ENCODE results near the gene POLG. TPM values are rescaled to one million over a fixed set of nuclear protein-coding genes. Genes with fewer than 3 reads are reported as not detected.

Gene POLG
- total and polyA plus RNA-seq, 2 of the 13 experiments (the other 11 are each of a cell fraction or from before 2014, with no cell fraction given), result 26.6 to 35.5 TPM

DNA sequence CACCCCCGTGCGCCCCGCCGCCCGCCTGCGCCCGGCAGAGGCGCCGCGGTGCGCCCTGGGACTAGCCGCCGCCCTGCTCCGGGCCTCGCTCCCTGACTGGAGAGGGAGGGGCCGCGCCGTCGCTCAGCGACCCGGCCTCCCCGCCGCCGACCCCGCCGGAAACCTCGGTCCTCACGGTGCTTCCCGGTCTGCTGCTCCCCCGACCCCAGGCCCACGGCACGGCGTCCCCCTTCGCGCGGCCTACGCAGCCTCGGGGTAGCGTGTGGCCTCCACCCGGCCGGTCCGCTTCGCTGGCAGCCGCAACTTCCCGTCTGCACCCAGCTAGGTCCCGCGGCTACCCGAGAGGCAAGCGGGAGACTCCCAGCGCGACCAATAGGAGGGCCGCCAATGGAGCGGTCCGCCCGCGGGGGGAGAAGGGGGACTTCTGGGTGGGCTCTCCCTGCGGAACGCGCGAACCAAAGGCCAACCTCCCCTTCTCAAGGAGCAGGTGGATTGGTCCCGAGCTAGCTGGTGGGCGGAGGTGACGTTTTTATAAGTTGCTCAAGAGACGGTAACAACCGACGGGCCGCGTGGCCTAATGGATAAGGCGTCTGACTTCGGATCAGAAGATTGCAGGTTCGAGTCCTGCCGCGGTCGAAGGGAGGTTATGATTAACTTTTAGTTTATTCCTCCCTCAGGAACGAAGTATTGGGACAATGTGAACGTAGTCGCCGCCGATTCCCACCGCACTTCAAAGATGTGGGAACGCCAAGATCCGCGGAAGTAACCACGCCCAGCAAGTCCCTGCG is at the start of gene POLG (continued):
- TF ChIP-seq, protein P1, sequence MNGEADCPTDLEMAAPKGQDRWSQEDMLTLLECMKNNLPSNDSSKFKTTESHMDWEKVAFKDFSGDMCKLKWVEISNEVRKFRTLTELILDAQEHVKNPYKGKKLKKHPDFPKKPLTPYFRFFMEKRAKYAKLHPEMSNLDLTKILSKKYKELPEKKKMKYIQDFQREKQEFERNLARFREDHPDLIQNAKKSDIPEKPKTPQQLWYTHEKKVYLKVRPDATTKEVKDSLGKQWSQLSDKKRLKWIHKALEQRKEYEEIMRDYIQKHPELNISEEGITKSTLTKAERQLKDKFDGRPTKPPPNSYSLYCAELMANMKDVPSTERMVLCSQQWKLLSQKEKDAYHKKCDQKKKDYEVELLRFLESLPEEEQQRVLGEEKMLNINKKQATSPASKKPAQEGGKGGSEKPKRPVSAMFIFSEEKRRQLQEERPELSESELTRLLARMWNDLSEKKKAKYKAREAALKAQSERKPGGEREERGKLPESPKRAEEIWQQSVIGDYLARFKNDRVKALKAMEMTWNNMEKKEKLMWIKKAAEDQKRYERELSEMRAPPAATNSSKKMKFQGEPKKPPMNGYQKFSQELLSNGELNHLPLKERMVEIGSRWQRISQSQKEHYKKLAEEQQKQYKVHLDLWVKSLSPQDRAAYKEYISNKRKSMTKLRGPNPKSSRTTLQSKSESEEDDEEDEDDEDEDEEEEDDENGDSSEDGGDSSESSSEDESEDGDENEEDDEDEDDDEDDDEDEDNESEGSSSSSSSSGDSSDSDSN (CRISPR knock-in tag; IDR thresholded peaks at IDR 0.05), result peak; percentile 100
- TF ChIP-seq ZNF264 (CRISPR knock-in tag; IDR thresholded peaks at IDR 0.05) (peak; percentile 88; the same call in 1 of the 2 replicates), REL (CRISPR knock-in tag; conservative IDR thresholded peaks at IDR 0.05) (peak; percentile 30; the same call in 1 of the 2 replicates), JARID2 (CRISPR knock-in tag; IDR thresholded peaks at IDR 0.05; ENCODE audit: insufficient replicate concordance) (no peak), ZNF792 (CRISPR knock-in tag; IDR thresholded peaks at IDR 0.05) (peak; percentile 76), ARNTL (CRISPR knock-in tag; IDR thresholded peaks at IDR 0.05) (peak; percentile 74), ZNF639 (CRISPR knock-in tag; conservative IDR thresholded peaks at IDR 0.05) (peak; percentile 62; the same call in 1 of the 2 replicates), PRPF4 (IDR thresholded peaks at IDR 0.05; ENCODE audit: low read depth, low read length, poor library complexity, severe bottlenecking) (peak; percentile 68), POLR2AphosphoS5 (IDR thresholded peaks at IDR 0.05; ENCODE audit: low read depth, low read length) (peak; percentile 95), SMARCE1 (IDR thresholded peaks at IDR 0.05; ENCODE audit: borderline replicate concordance) (no peak), HINFP (CRISPR knock-in tag; IDR thresholded peaks at IDR 0.05; ENCODE audit: low read depth) (peak; percentile 55), MAF1 (CRISPR knock-in tag; IDR thresholded peaks at IDR 0.05; ENCODE audit: borderline replicate concordance) (peak; percentile 99), E2F1 (CRISPR knock-in tag; IDR thresholded peaks at IDR 0.05) (peak; percentile 87), ZNF256 (CRISPR knock-in tag; conservative IDR thresholded peaks at IDR 0.05) (peak; percentile 67; the same call in 1 of the 2 replicates), HIVEP1 (CRISPR knock-in tag; IDR thresholded peaks at IDR 0.05) (peak; percentile 77; the same call in 1 of the 2 replicates), SAP130 (CRISPR knock-in tag; IDR thresholded peaks at IDR 0.05; ENCODE audit: low read depth) (peak; percentile 89), ZNF431 (CRISPR knock-in tag; IDR thresholded peaks at IDR 0.05; ENCODE audit: borderline replicate concordance, low read depth) (peak; percentile 26; the same call in 1 of the 2 replicates)
- TF ChIP-seq, protein P2, sequence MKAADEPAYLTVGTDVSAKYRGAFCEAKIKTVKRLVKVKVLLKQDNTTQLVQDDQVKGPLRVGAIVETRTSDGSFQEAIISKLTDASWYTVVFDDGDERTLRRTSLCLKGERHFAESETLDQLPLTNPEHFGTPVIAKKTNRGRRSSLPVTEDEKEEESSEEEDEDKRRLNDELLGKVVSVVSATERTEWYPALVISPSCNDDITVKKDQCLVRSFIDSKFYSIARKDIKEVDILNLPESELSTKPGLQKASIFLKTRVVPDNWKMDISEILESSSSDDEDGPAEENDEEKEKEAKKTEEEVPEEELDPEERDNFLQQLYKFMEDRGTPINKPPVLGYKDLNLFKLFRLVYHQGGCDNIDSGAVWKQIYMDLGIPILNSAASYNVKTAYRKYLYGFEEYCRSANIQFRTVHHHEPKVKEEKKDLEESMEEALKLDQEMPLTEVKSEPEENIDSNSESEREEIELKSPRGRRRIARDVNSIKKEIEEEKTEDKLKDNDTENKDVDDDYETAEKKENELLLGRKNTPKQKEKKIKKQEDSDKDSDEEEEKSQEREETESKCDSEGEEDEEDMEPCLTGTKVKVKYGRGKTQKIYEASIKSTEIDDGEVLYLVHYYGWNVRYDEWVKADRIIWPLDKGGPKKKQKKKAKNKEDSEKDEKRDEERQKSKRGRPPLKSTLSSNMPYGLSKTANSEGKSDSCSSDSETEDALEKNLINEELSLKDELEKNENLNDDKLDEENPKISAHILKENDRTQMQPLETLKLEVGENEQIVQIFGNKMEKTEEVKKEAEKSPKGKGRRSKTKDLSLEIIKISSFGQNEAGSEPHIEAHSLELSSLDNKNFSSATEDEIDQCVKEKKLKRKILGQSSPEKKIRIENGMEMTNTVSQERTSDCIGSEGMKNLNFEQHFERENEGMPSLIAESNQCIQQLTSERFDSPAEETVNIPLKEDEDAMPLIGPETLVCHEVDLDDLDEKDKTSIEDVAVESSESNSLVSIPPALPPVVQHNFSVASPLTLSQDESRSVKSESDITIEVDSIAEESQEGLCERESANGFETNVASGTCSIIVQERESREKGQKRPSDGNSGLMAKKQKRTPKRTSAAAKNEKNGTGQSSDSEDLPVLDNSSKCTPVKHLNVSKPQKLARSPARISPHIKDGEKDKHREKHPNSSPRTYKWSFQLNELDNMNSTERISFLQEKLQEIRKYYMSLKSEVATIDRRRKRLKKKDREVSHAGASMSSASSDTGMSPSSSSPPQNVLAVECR (CRISPR knock-in tag; IDR thresholded peaks at IDR 0.05; ENCODE audit: borderline replicate concordance), result peak; percentile 97

Data from HepG2 (cell line).